OCI-LY1 (cell line): Measurements from ENCODE around the gene SQOR.
A peak's percentile ranks its signal among the peaks of the same experiment; 100 is the strongest.

Experiments used
- H2AFZ ChIP-seq: fragments of 200-600 bp; sonication (generic), shearing (Covaris generic); 2 replicates; pipeline ENCODE4 v1.6.0; 2014; ENCODE audit warnings: antibody characterized with exemption, mild to moderate bottlenecking, low read length
- H3F3A ChIP-seq: fragments of 200-600 bp; sonication (generic), shearing (Covaris generic); 2 replicates; pipeline ENCODE4 v1.6.0; 2014; ENCODE audit warnings: mild to moderate bottlenecking, antibody characterized with exemption, low read length, moderate library complexity; ENCODE audit not compliant: insufficient read depth
- H3K27ac ChIP-seq: fragments of 200-600 bp; sonication (generic); 2 replicates; pipeline ENCODE4 v1.5.1; 2014; ENCODE audit warnings: low read length, mixed run types, mild to moderate bottlenecking, low read depth; ENCODE audit not compliant: poor library complexity, severe bottlenecking
- H3K27me3 ChIP-seq: fragments of 200-600 bp; sonication (generic); 2 replicates; pipeline ENCODE4 v1.6.0; 2014; ENCODE audit warnings: antibody characterized with exemption, mild to moderate bottlenecking, low read length, moderate library complexity; ENCODE audit not compliant: insufficient read depth
- H3K36me3 ChIP-seq: fragments of 200-600 bp; sonication (generic); 2 replicates; pipeline ENCODE4 v1.6.1; 2014; ENCODE audit warnings: mild to moderate bottlenecking, antibody characterized with exemption, low read length, moderate library complexity, mixed read lengths; ENCODE audit not compliant: insufficient read depth
- H3K4me1 ChIP-seq: fragments of 200-600 bp; sonication (generic); 2 replicates; pipeline ENCODE4 v1.5.1; 2014; ENCODE audit warnings: mild to moderate bottlenecking, low read length, moderate library complexity; ENCODE audit not compliant: insufficient read depth, severe bottlenecking
- H3K4me2 ChIP-seq: fragments of 200-600 bp; sonication (generic), shearing (Covaris generic); 2 replicates; pipeline ENCODE4 v1.6.1; 2014; ENCODE audit warnings: low read length
- H3K4me3 ChIP-seq: fragments of 200-600 bp; sonication (generic); 2 replicates; pipeline ENCODE4 v1.5.1; 2014; ENCODE audit warnings: low read length, low read depth, mild to moderate bottlenecking, mixed read lengths; ENCODE audit not compliant: poor library complexity, severe bottlenecking
- H3K79me2 ChIP-seq: fragments of 200-600 bp; shearing (Covaris generic); 2 replicates; pipeline ENCODE4 v1.6.1; 2016; ENCODE audit warnings: mixed run types, low read length, mixed read lengths; ENCODE audit not compliant: insufficient read depth
- H3K9ac ChIP-seq: fragments of 200-600 bp; sonication (generic), shearing (Covaris generic); 2 replicates; pipeline ENCODE4 v1.6.1; 2014; ENCODE audit warnings: mild to moderate bottlenecking, low read length, mixed read lengths
- H3K9me2 ChIP-seq: fragments of 200-600 bp; sonication (generic), shearing (Covaris generic); 2 replicates; pipeline ENCODE4 v1.6.1; 2014; ENCODE audit warnings: low read depth, mild to moderate bottlenecking, low read length, mixed read lengths
- H3K9me3 ChIP-seq: fragments of 200-600 bp; shearing (Covaris generic); 2 replicates; pipeline ENCODE4 v1.6.1; 2014; ENCODE audit warnings: low read length, mixed read lengths
- H4K20me1 ChIP-seq: fragments of 200-600 bp; sonication (generic), shearing (Covaris generic); 2 replicates; pipeline ENCODE4 v1.6.0; 2016; ENCODE audit warnings: mild to moderate bottlenecking, low read length; ENCODE audit not compliant: insufficient read depth
- EZH2 ChIP-seq: fragments of 200-600 bp; sonication (generic), shearing (Covaris generic); IDR thresholded peaks from 2 replicates; pipeline ENCODE4 v1.8.0; 2017; ENCODE audit warnings: borderline replicate concordance, mixed run types, mild to moderate bottlenecking, antibody characterized with exemption, low read length, moderate library complexity, mixed read lengths
- TF ChIP-seq, protein P1 (sequence below): fragments of 200-600 bp; sonication (generic), shearing (Covaris generic); IDR thresholded peaks from 2 replicates; pipeline ENCODE4 v1.5.1; 2017; ENCODE audit warnings: mild to moderate bottlenecking, antibody characterized with exemption, low read length, moderate library complexity, mixed read lengths

Gene SQOR

DNA sequence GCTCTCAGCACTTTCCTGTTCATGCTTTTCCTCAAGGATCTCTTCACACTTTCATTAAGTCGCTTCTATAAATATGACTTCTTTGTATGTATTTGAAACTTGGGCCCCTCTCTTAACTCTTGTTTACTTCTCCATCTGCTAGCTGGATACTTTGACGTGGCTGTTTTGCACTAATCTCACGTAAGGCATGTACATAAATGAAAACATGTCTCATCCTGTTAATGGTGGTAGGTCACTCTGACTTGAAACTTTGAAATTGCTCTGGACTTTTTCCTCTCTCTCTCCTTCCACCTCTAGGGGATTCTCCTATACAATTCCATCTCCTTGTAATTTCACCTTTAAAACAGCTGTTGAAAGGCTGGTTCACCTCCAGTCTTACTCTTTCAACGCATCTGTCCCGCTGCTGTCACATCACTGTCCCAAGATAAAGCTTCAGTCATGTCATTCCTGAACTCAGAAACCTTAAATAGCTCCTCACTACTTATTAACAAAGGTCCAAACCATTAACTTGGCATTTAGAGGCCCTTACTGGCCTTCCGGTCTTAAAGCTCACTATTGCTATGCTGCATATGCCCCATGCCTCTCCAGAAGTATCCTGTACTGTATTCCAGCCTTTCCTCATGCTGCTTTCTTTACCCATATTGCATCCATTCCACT, 46.5 kb upstream of the SQOR start:
- Histone ChIP-seq H3K9me2 (no peaks in the 10 kb centered on the region), H4K20me1 (no peaks in the 10 kb centered on the region), H3K4me3 (peak overlapping the region; percentile 71), H3K4me1 (peaks cover 44% of the 10 kb centered on the region), H3K36me3 (peaks cover 17% of the 10 kb centered on the region), H3K4me2 (peak overlapping the region; percentile 90), H3F3A (no peaks in the 10 kb centered on the region), H3K79me2 (peaks cover 34% of the 10 kb centered on the region), H3K27ac (peak overlapping the region; percentile 71), H3K27me3 (no peaks in the 10 kb centered on the region), H2AFZ (no peak overlapping the region), H3K9ac (peak overlapping the region; percentile 76), H3K9me3 (no peaks in the 10 kb centered on the region)
- TF ChIP-seq, protein P1, sequence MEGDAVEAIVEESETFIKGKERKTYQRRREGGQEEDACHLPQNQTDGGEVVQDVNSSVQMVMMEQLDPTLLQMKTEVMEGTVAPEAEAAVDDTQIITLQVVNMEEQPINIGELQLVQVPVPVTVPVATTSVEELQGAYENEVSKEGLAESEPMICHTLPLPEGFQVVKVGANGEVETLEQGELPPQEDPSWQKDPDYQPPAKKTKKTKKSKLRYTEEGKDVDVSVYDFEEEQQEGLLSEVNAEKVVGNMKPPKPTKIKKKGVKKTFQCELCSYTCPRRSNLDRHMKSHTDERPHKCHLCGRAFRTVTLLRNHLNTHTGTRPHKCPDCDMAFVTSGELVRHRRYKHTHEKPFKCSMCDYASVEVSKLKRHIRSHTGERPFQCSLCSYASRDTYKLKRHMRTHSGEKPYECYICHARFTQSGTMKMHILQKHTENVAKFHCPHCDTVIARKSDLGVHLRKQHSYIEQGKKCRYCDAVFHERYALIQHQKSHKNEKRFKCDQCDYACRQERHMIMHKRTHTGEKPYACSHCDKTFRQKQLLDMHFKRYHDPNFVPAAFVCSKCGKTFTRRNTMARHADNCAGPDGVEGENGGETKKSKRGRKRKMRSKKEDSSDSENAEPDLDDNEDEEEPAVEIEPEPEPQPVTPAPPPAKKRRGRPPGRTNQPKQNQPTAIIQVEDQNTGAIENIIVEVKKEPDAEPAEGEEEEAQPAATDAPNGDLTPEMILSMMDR, result no peak
- no peak for TF ChIP-seq EZH2

DNA sequence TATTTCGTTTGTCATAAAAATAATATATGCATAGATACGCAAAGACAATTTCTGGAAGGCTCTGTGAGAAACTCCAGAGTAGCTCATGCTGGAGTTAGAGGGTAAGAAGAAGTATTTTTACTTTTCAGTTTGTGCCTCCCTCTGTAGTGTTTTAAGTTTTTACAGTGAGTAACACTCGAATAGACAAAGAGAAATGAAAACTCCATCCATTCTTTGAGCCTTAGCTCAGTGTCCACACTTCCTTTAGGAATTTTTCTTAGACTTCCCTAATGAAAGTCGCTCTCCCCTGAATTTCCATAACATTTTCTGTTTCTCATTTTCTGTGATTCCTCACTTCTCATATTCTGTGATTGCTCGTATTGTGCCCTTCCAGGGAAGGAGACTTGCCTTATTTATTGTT, 45.6 kb upstream of the SQOR start:
- H3K36me3 ChIP-seq, result peaks cover 24% of the 10 kb centered on the region
- H3K9me2 ChIP-seq, result no peaks in the 10 kb centered on the region
- H3K27me3 ChIP-seq, result no peaks in the 10 kb centered on the region
- no peak overlapping the region for H2AFZ ChIP-seq
- peak overlapping the region; percentile 76; the same call in 1 of the 2 replicates for H3K9ac ChIP-seq
- no peaks in the 10 kb centered on the region for H3K9me3 ChIP-seq
- peaks cover 44% of the 10 kb centered on the region for H3K4me1 ChIP-seq
- H3F3A ChIP-seq, result no peaks in the 10 kb centered on the region
- peaks cover 34% of the 10 kb centered on the region for H3K79me2 ChIP-seq
- no peak overlapping the region for H3K27ac ChIP-seq
- TF ChIP-seq EZH2, result no peak
- TF ChIP-seq, protein P1, result no peak
- no peaks in the 10 kb centered on the region for H4K20me1 ChIP-seq
- H3K4me2 ChIP-seq, result peak overlapping the region; percentile 90
- peak overlapping the region; percentile 71 for H3K4me3 ChIP-seq

- Histone ChIP-seq H3K4me1 (peaks cover 18% of the 10 kb centered on the region), H3K9me2 (no peaks in the 10 kb centered on the region), H3K9me3 (peaks cover 5% of the 10 kb centered on the region; the same call in 1 of the 2 replicates), H3F3A (no peaks in the 10 kb centered on the region), H3K9ac (no peak overlapping the region), H3K27me3 (no peaks in the 10 kb centered on the region), H2AFZ (no peak overlapping the region), H3K4me3 (no peak overlapping the region), H3K27ac (no peak overlapping the region), H3K36me3 (peaks cover 58% of the 10 kb centered on the region), H3K4me2 (no peak overlapping the region), H4K20me1 (no peaks in the 10 kb centered on the region), H3K79me2 (peaks cover 17% of the 10 kb centered on the region)
- TF ChIP-seq, protein P1, result no peak
- TF ChIP-seq EZH2, result no peak
Measured at GRCh38 chr15:45594319-45594718, 40.5 kb upstream of the SQOR start.
